Panc1 (cell line): ENCODE measurements around the gene NRK. TPM values are rescaled to one million over a fixed set of nuclear protein-coding genes. Genes with fewer than 3 reads are reported as not detected.

Experiments
- ATAC-seq: fragments of 200-7000 bp; cut with Tn5 transposase; 2 replicates; pipeline ENCODE4 v1.9.1; 2020; ENCODE audit warnings: mild to moderate bottlenecking, moderate library complexity
- BruUV-seq: library from RNA; stranded (reverse); fragments of 400-500 nt; replicated peaks from 2 replicates; lab custom pipeline; 2021; lab: Mats Ljungman, UMichigan
- CTCF ChIA-PET: fragments of 300-600 bp; sonication (Branson Sonifier 250); formaldehyde crosslinking; loops from one replicate; lab custom pipeline; 2022; ENCODE audit warnings: antibody characterized with exemption; lab: Charles Lee
- POLR2A ChIA-PET: fragments of 300-600 bp; sonication (Branson Sonifier 250); formaldehyde crosslinking; loops from one replicate; lab custom pipeline; 2022; ENCODE audit warnings: antibody characterized with exemption; lab: Charles Lee
- DNase-seq: peaks from one replicate; pipeline ENCODE4 v3.0.0-alpha.2; 2010; ENCODE audit warnings: low read depth, low spot score
- H3K27ac ChIP-seq: 2 replicates; pipeline ENCODE4 v1.5.1; 2011; ENCODE audit warnings: mild to moderate bottlenecking, low read length, inconsistent platforms
- H3K27me3 ChIP-seq: fragments of 200-500 bp; sonication (Bioruptor generic); 2 replicates; pipeline ENCODE4 v1.6.0; 2014; ENCODE audit warnings: low read length, inconsistent platforms; ENCODE audit not compliant: control insufficient read depth, insufficient read depth
- H3K36me3 ChIP-seq: fragments of 200-500 bp; sonication (Bioruptor generic); 2 replicates; pipeline ENCODE4 v1.5.1; 2014; ENCODE audit warnings: inconsistent platforms, mild to moderate bottlenecking, low read length, moderate library complexity; ENCODE audit not compliant: control insufficient read depth, insufficient read depth
- H3K4me1 ChIP-seq: 2 replicates; pipeline ENCODE4 v1.5.1; 2011; ENCODE audit warnings: inconsistent platforms, mild to moderate bottlenecking, low read length, moderate library complexity; ENCODE audit not compliant: control insufficient read depth, insufficient read depth
- H3K4me3 ChIP-seq, 2 experiments: 2 replicates each; pipeline ENCODE4 v1.5.1; 2011 to 2012; ENCODE audit warnings: low read depth in 2 of 2, low read length in 2 of 2, mild to moderate bottlenecking in 2 of 2, inconsistent platforms in 1 of 2, moderate library complexity in 1 of 2
- H3K9me3 ChIP-seq: fragments of 200-500 bp; sonication (Bioruptor generic); 2 replicates; pipeline ENCODE4 v1.5.1; 2014; ENCODE audit warnings: low read depth, mild to moderate bottlenecking, inconsistent platforms, low read length, moderate library complexity; ENCODE audit not compliant: control insufficient read depth, insufficient read depth
- POLR2AphosphoS5 ChIP-seq: IDR thresholded peaks from 2 replicates; pipeline ENCODE4 v1.6.1; 2012; ENCODE audit warnings: mild to moderate bottlenecking, low read depth, low read length, moderate library complexity
- REST ChIP-seq, 2 experiments: IDR thresholded peaks; 2 replicates each; pipeline ENCODE4 v1.6.1; 2011 to 2012; ENCODE audit warnings: low read depth in 2 of 2, control low read depth in 1 of 2, low read length in 1 of 2, mild to moderate bottlenecking in 1 of 2, moderate library complexity in 1 of 2; ENCODE audit not compliant: insufficient read depth in 1 of 2
- SIN3A ChIP-seq: IDR thresholded peaks from 2 replicates; pipeline ENCODE4 v1.6.1; 2012; ENCODE audit warnings: low read depth, mild to moderate bottlenecking, low read length, moderate library complexity, borderline replicate concordance; ENCODE audit not compliant: insufficient read depth
- TCF7L2 ChIP-seq: IDR thresholded peaks from 2 replicates; pipeline ENCODE4 v1.6.1; 2011; ENCODE audit warnings: mild to moderate bottlenecking, low read depth, low read length, inconsistent platforms
- in situ Hi-C: cut with HindIII; loops from 2 replicates; pipeline ENCODE4 v1.10.0; 2016; ENCODE audit warnings: low sequenced_read_pairs, low pct_unique_long_range_greater_than_20kb
- intact Hi-C: fragments of 100-400 bp; cut with micrococcal nuclease; formaldehyde crosslinking; loops from one replicate; pipeline ENCODE4 v1.10.0; 2022; ENCODE audit not compliant: unreplicated experiment
- total RNA-seq: library from RNA; stranded (reverse); gene quantifications from one replicate; pipeline ENCODE4 v1.2.1, GENCODE V29; 2021; ENCODE audit not compliant: unreplicated experiment
- TF ChIP-seq, protein P1 (sequence below): fragments of 450-650 bp; IDR thresholded peaks from 2 replicates; pipeline ENCODE4 v1.5.1; 2017; ENCODE audit warnings: mild to moderate bottlenecking

NRK gene
- total RNA-seq, 1 experiment from 2014 or later = 0.03 TPM

GRCh38 chrX:105865709-105866108 is 43.4 kb downstream of the NRK start:
- no TSS peak for BruUV-seq
- ATAC-seq = no peak
- POLR2A ChIA-PET = no interaction called here
- TF ChIP-seq SIN3A (no peak), REST (IDR thresholded peaks at IDR 0.05; ENCODE audit: insufficient read depth in 1 of 2, low read depth in 2 of 2, low read length in 1 of 2) (no peak), TCF7L2 (no peak), POLR2AphosphoS5 (no peak)
- TF ChIP-seq, protein P1, sequence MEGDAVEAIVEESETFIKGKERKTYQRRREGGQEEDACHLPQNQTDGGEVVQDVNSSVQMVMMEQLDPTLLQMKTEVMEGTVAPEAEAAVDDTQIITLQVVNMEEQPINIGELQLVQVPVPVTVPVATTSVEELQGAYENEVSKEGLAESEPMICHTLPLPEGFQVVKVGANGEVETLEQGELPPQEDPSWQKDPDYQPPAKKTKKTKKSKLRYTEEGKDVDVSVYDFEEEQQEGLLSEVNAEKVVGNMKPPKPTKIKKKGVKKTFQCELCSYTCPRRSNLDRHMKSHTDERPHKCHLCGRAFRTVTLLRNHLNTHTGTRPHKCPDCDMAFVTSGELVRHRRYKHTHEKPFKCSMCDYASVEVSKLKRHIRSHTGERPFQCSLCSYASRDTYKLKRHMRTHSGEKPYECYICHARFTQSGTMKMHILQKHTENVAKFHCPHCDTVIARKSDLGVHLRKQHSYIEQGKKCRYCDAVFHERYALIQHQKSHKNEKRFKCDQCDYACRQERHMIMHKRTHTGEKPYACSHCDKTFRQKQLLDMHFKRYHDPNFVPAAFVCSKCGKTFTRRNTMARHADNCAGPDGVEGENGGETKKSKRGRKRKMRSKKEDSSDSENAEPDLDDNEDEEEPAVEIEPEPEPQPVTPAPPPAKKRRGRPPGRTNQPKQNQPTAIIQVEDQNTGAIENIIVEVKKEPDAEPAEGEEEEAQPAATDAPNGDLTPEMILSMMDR = no peak
- Histone ChIP-seq H3K27ac (no peak overlapping the region), H3K9me3 (no peaks in the 10 kb centered on the region), H3K4me3 (no peak overlapping the region), H3K27me3 (no peaks in the 10 kb centered on the region), H3K4me1 (no peaks in the 10 kb centered on the region), H3K36me3 (no peaks in the 10 kb centered on the region)
- no peak for DNase-seq
- intact Hi-C loops = no loop called here
- in situ Hi-C loops = no loop called here
- CTCF ChIA-PET = no interaction called here

DNA sequence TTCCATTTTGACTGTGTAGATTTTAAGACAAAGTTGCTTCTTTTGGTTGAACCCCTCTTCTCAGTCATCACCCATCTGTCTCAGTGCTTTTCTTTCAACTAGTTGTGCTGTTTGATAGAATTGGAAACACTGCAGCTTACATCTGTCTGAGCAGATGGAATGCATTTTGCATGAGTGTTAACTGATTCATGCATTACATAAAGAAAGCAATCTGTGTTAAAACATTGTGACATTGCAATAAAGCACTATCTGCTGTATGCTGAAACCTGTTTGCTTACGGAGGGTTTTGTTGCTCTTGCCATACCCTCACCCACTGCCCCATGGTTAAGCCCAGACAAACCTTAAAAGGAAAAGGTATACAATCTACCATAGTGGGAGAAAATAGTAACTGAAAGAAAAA is 47.4 kb downstream of the NRK start:
- Histone ChIP-seq H3K4me1 (no peaks in the 10 kb centered on the region), H3K27ac (no peak overlapping the region), H3K4me3 (no peak overlapping the region), H3K36me3 (no peaks in the 10 kb centered on the region), H3K27me3 (no peaks in the 10 kb centered on the region), H3K9me3 (no peaks in the 10 kb centered on the region)
- ATAC-seq = no peak
- DNase-seq = no peak
- ChIA-PET POLR2A (no interaction called here), CTCF (no interaction called here)
- BruUV-seq = no TSS peak
- intact Hi-C loops (no loop called here), in situ Hi-C loops (no loop called here)
- TF ChIP-seq REST (IDR thresholded peaks at IDR 0.05; ENCODE audit: insufficient read depth in 1 of 2, low read depth in 2 of 2, low read length in 1 of 2) = no peak
- no peak for TF ChIP-seq SIN3A
- TF ChIP-seq TCF7L2 = no peak
